ENCODE data around the gene LIPK. TPM values are rescaled to one million over a fixed set of nuclear protein-coding genes. Genes with fewer than 3 reads are reported as not detected.
"Not testable (repeated sequence)": the region's sequence is repeated elsewhere in the genome, so short reads cannot be mapped to it uniquely, and the experiment has no call there.

LIPK gene
- polyA plus RNA-seq, 2 of the 4 experiments (the other 2 are of a cell fraction): 0.05 TPM; not detected in 1

DNA sequence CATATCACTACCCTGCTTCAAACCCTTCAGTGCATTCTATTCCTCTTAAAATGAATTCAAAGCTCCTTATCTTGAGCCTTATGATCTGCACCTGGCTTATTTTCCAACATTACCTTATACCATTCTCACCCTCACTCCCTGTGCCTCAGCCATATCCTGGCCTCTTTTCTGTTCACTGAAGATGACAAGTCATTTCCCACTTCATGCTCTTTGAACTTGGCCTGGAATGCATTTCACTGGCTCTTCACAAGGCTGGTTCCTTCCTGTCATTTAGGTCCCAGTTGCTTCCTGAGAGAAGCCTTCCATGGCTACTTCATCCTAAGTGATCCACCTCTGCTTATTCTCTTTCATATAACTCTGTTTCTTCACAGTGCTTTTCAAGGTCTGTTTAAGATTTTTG, 45.0 kb upstream of the LIPK start:
- DNase-seq (ENCODE audit: low read depth in 1 of 2, low spot score in 1 of 2): no peak

GRCh38 chr10:88661577-88661976, 44.5 kb upstream of the LIPK start:
- CTCF ChIA-PET: no interaction called here

More for the DNA sequence above, 45.0 kb upstream of the LIPK start:
- no peak for ATAC-seq
- Histone ChIP-seq H3K27ac (no peak overlapping the region), H3K4me2 (no peak overlapping the region), H3K4me3 (no peak overlapping the region), H3K9me3 (no peaks in the 10 kb centered on the region), H3K4me1 (no peaks in the 10 kb centered on the region)
- TF ChIP-seq HDAC2 (IDR thresholded peaks at IDR 0.05): no peak
- no peak for TF ChIP-seq FOXS1 (CRISPR knock-in tag; IDR thresholded peaks at IDR 0.05)
- TF ChIP-seq MAZ (IDR thresholded peaks at IDR 0.05; ENCODE audit: borderline replicate concordance, low read depth, low read length): no peak
- no peak for TF ChIP-seq EHF (CRISPR knock-in tag; IDR thresholded peaks at IDR 0.05)
- no peak for TF ChIP-seq EHMT2 (IDR thresholded peaks at IDR 0.05; ENCODE audit: low read depth)
- TF ChIP-seq RAD21 (conservative IDR thresholded peaks at IDR 0.05 in 1 of 2, IDR thresholded peaks at IDR 0.05 in 1 of 2): no peak
- no peak for TF ChIP-seq JUNB (IDR thresholded peaks at IDR 0.05)
- no peak for TF ChIP-seq NPAS2 (CRISPR knock-in tag; IDR thresholded peaks at IDR 0.05; ENCODE audit: borderline replicate concordance)
- FAIRE-seq: no peak
- ChIA-PET CTCF (interaction anchor here (0.9 kb wide), 1 partner anchor 175 kb away, joined by 3 read pairs; no protein-coding TSS in a partner anchor), POLR2A (no interaction called here)

GRCh38 chr10:88663153-88663552, 42.9 kb upstream of the LIPK start:
- WGBS (ENCODE audit: missing lambda C conversion rate): 77% methylated on average over 2 of the region's 2 CpGs
- DNase-seq (ENCODE audit: low read depth in 1 of 2, low spot score in 1 of 2); H3K4me2 ChIP-seq; H3K27ac ChIP-seq; H3K9me3 ChIP-seq; H3K4me3 ChIP-seq; H3K4me1 ChIP-seq; FAIRE-seq; ATAC-seq; CTCF ChIA-PET; POLR2A ChIA-PET: not testable (repeated sequence)

More at GRCh38 chr10:88661577-88661976, 44.5 kb upstream of the LIPK start:
- Histone ChIP-seq H3K4me1 (no peaks in the 10 kb centered on the region), H3K4me2 (no peak overlapping the region), H3K4me3 (no peak overlapping the region), H3K9me3 (no peaks in the 10 kb centered on the region), H3K27ac (no peak overlapping the region)
- no peak for TF ChIP-seq CHD4 (IDR thresholded peaks at IDR 0.05; ENCODE audit: borderline replicate concordance)
- no peak for TF ChIP-seq HES2 (IDR thresholded peaks at IDR 0.05)
- TF ChIP-seq, protein P1, sequence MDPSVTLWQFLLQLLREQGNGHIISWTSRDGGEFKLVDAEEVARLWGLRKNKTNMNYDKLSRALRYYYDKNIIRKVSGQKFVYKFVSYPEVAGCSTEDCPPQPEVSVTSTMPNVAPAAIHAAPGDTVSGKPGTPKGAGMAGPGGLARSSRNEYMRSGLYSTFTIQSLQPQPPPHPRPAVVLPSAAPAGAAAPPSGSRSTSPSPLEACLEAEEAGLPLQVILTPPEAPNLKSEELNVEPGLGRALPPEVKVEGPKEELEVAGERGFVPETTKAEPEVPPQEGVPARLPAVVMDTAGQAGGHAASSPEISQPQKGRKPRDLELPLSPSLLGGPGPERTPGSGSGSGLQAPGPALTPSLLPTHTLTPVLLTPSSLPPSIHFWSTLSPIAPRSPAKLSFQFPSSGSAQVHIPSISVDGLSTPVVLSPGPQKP (IDR thresholded peaks at IDR 0.05; ENCODE audit: low read depth, low read length): no peak
- TF ChIP-seq ESRRA (IDR thresholded peaks at IDR 0.05; ENCODE audit: borderline replicate concordance, low read length): no peak
- TF ChIP-seq PHF8 (IDR thresholded peaks at IDR 0.05; ENCODE audit: borderline replicate concordance, low read depth): no peak
- TF ChIP-seq, protein P2, sequence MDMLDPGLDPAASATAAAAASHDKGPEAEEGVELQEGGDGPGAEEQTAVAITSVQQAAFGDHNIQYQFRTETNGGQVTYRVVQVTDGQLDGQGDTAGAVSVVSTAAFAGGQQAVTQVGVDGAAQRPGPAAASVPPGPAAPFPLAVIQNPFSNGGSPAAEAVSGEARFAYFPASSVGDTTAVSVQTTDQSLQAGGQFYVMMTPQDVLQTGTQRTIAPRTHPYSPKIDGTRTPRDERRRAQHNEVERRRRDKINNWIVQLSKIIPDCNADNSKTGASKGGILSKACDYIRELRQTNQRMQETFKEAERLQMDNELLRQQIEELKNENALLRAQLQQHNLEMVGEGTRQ (IDR thresholded peaks at IDR 0.05): no peak
- TF ChIP-seq ZC3H11A (IDR thresholded peaks at IDR 0.05): no peak
- no peak for TF ChIP-seq JUN (IDR thresholded peaks at IDR 0.05)
- no peak for TF ChIP-seq CEBPB (IDR thresholded peaks at IDR 0.05)
- TF ChIP-seq GATA3 (IDR thresholded peaks at IDR 0.05; ENCODE audit: borderline replicate concordance): no peak
- no peak for TF ChIP-seq ZSCAN20 (CRISPR knock-in tag; IDR thresholded peaks at IDR 0.05)
- TF ChIP-seq CTCF (IDR thresholded peaks at IDR 0.05): no peak
- no peak for TF ChIP-seq JUNB (IDR thresholded peaks at IDR 0.05)
- TF ChIP-seq HOXB5 (CRISPR knock-in tag; IDR thresholded peaks at IDR 0.05): no peak
- no peak for TF ChIP-seq NFE2L2 (conservative IDR thresholded peaks at IDR 0.05; ENCODE audit: low read length)
- no peak for TF ChIP-seq ZNF302 (CRISPR knock-in tag; IDR thresholded peaks at IDR 0.05)
- DNase-seq (ENCODE audit: low read depth in 1 of 2, low spot score in 1 of 2): no peak
- no peak for ATAC-seq
- FAIRE-seq: no peak
- POLR2A ChIA-PET: no interaction called here
